Mesenteric fat pad (tissue), 1 donor: ENCODE results near the gene SOHLH1. TPM values are rescaled to one million over a fixed set of nuclear protein-coding genes. Genes with fewer than 3 reads are reported as not detected.

Source experiments
- DNase-seq: peaks from one replicate; pipeline ENCODE4 v3.0.0-alpha.2; 2020; ENCODE audit warnings: low spot score
- total RNA-seq: library from RNA; stranded (reverse); fragmentation: NEBNext Ultra II Directional; extraction: Animal tissue kit (Norgen Biotek cat#: 25700); gene quantifications from one replicate; pipeline ENCODE4 v1.2.1, GENCODE V29; 2021
- donor health status: DM: yes; HTN: yes; CAD: no.

Gene SOHLH1
- total RNA-seq, 1 donor from 2014 or later, result not detected

- DNase-seq, result no peak
These were observed 32.2 kb upstream of the SOHLH1 start for GRCh38 chr9:135731454-135731853.

- no peak for DNase-seq
These were observed 30.2 kb upstream of the SOHLH1 start for GRCh38 chr9:135729480-135729879.

- no peak for DNase-seq
These were observed 29.3 kb upstream of the SOHLH1 start for GRCh38 chr9:135728436-135729110.

- DNase-seq, result no peak
These were observed 28.1 kb upstream of the SOHLH1 start for GRCh38 chr9:135727257-135727875.

- DNase-seq, result no peak
These were observed 27.0 kb upstream of the SOHLH1 start for GRCh38 chr9:135726138-135726853.

- DNase-seq, result no peak
These were observed 25.0 kb upstream of the SOHLH1 start for GRCh38 chr9:135724186-135724787.

- no peak for DNase-seq
These were observed 23.1 kb upstream of the SOHLH1 start for GRCh38 chr9:135722365-135722764.

- DNase-seq, result no peak
These were observed 20.2 kb upstream of the SOHLH1 start for GRCh38 chr9:135719472-135719871.

GRCh38 chr9:135718616-135719015, 19.3 kb upstream of the SOHLH1 start:
- DNase-seq, result no peak

GRCh38 chr9:135717410-135717809, 18.1 kb upstream of the SOHLH1 start:
- DNase-seq, result no peak

- no peak for DNase-seq
These were observed 16.8 kb upstream of the SOHLH1 start for GRCh38 chr9:135716045-135716444.

GRCh38 chr9:135715056-135715595, 15.8 kb upstream of the SOHLH1 start:
- no peak for DNase-seq

GRCh38 chr9:135714242-135715055, 15.2 kb upstream of the SOHLH1 start:
- DNase-seq, result no peak

- DNase-seq, result no peak
These were observed 13.5 kb upstream of the SOHLH1 start for GRCh38 chr9:135712613-135713295.

GRCh38 chr9:135711881-135712280, 12.6 kb upstream of the SOHLH1 start:
- no peak for DNase-seq

- no peak for DNase-seq
These were observed 12.1 kb upstream of the SOHLH1 start for GRCh38 chr9:135711391-135711790.

GRCh38 chr9:135708164-135708563, 8.9 kb upstream of the SOHLH1 start:
- no peak for DNase-seq

- DNase-seq, result no peak
These were observed 8.2 kb upstream of the SOHLH1 start for GRCh38 chr9:135707252-135708138.

- DNase-seq, result no peak
These were observed 7.0 kb upstream of the SOHLH1 start for GRCh38 chr9:135706288-135706687.
